Measurements from ENCODE around the gene LY86.
A peak's percentile ranks its signal among the peaks of the same experiment; 100 is the strongest.
"Not testable (repeated sequence)": the region's sequence is repeated elsewhere in the genome, so short reads cannot be mapped to it uniquely, and the experiment has no call there.

LY86 gene

DNA sequence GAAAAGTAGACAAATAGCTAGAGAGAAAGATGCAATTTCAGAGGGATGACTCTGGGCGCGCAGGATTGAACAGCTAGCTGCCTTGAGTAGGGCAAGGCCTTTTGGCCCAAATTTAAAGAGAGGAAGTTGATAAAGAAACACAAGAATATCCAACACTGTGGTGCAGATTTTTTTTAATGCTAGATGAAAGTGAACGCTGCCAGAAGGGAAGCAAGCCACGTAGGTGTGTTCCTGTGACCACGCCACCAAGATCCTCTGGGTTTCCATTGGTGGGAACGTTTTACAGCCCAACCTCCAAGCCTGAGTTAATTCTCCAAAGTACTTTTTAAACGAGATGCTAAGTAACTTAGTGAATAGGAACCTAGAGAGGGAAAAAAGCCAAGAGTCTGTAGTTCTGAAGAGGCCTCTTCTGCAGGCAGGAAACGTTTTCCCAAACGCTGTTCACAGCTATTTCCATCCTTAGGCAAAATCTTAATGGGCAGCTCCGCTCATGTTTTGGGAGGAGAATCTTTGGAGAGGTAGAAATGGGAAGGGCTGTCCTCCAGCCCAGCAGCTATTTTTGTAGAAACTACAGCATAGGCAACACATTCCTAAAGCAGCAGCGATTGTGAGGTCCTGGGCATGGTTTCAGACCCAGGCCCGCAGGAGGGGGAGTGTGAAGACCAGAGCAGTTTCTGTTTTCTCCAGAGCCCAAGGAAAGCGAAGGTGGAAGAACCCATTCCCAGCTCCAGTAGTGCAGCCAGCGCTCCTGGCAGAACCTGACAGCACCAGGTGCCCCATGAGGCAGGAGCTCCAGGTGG lies 8.2 kb downstream of the LY86 start:
- no peak for DNase-seq

DNA sequence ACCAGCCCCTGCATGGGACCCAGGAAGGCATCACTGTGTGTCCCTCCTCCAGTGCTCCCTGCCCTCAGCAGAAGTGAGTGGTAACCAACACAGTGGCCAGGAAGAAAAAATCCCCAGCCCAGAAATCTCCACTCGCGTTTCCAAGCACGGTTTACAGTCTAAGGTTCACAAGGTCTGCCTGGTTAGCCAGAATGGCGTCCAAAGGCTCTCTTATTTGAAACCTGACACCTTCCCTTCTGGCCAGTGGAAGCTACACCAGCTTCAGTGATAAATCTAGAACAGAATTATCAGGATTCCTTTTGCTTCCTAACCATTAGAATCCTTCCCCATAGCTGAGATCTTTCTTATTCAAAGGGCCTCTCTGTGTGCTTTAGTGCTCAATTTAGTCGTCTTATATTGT lies 9.2 kb downstream of the LY86 start:
- DNase-seq, result no peak

DNA sequence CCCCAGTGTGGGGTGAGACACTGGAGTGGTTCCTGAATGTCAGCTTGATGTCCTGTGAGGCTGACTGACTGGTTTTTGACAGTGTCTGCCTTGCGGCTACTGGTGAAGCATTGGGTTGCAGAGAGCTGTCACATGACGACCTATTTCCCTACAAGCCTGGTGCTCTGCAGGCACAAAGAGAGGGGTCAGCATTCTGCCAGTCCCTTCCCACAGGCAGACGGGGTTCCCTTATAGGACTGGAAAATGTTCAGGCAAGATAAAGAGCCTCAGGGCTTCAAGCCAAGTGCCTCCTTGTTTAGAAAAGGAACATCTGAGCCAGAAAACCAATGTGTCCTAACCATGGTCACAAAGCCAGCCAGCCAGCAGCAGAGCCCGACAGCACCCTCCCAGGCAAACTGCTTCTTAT lies 11.0 kb downstream of the LY86 start:
- DNase-seq, result no peak

DNA sequence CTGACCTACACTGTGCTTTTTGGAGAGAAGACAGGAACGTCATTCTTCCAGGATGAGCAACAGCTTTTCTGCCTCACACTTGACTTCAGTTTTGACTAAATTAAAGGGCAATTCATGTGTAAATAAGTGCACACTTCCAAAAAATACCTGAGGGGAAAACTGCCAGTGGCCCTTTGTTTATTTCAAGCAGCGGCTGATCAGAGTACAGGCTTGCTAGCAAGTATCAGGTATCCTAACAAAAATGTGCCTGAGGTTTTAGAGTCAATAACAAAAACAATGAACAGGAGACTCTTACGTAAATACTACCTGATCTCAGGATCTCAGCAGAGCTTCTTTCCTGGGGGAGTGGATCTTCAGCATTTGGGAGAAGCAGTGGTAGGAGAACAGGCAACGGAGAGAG lies 12.4 kb downstream of the LY86 start:
- DNase-seq, result no peak

DNA sequence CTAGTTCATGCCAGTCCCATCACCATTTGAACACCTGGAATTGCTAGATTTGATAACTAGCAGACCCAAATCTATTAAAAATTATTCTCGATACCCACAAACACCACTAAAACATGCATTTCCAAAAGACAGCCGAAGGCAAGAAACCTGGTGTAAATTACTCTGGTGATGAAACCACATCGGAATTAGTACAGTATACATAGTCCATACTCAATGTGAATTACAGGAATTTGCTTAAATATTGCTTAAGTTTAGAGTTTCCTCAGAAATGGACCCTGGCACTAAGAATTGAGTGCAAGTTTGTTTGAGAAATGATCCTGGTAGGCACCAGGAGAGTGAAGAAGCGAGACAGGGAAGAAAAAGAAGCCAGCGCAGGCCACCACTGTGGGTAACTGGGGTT lies 13.7 kb downstream of the LY86 start:
- DNase-seq, result no peak

DNA sequence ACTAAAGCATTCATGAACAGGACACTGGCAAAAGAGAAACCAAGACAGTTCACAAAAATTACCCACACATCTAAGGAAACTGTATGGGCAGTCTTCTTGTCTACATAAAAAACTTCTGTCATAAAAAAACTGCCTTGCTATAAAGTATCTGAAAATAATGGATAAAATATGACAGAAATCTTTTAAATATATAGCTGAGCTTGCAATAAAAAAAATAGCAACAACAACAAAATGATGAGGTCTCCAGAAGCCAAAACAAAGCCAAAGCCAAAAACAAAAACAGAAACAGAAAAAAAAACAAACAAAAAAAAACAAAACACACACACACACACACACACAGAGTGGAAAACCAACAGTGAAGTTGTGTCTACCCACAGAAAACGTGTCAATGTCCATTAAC lies 14.8 kb downstream of the LY86 start:
- DNase-seq, result no peak

DNA sequence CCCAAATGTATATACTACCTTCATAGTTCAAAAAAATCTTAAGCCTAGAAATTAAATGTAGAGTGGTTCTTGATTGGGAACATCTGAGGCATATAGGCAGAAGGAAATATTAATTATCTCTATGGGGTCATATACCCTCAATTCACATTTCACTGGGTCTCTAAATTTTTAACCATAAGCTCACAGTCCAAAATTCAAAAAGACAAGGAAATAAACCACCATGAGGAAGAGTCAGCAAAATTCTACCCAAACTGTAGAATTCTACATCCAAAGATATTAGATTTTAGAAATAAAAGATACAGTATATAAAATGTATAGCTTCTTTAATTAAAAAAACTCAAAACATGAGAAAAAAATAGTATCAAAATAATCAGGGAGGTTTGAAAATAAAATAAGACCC lies 15.5 kb downstream of the LY86 start:
- no peak for DNase-seq

DNA sequence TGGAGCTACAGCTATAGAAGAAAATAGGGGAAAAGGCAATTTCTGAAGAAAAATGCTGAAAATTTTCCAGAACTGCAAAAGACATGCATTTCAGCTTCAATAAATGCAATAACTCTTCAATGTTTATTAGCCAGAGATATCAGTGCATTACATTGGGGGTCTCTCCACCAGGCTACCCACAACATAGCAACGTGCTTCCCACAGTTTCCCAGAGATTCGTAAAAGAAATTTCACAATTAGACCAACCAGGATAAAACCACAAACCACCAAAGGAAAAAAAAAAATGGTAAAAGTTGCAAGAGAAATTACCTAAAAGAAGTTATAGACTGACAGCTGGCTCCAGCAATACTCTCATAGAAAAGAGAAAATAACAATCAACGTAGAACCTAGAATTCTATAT lies 16.0 kb downstream of the LY86 start:
- DNase-seq, result no peak

DNA sequence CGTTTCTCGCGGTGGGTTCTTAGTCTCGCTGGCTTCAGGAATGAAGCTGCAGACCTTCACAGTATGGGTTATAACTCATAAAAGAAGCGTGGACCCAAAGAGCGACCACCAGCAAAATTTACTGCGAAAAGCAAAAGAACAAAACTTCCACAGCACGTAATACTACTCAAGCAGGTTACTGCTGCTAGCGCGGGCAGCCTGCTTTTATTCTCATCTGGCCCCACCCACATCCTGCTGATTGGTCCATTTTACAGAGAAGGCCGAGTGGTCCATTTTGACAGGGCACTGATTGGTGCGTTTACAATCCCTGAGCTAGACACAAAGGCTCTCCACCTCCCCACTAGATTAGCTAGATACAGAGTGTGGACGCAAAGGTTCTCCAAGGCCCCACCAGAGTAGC lies 17.4 kb downstream of the LY86 start:
- no peak for DNase-seq

DNA sequence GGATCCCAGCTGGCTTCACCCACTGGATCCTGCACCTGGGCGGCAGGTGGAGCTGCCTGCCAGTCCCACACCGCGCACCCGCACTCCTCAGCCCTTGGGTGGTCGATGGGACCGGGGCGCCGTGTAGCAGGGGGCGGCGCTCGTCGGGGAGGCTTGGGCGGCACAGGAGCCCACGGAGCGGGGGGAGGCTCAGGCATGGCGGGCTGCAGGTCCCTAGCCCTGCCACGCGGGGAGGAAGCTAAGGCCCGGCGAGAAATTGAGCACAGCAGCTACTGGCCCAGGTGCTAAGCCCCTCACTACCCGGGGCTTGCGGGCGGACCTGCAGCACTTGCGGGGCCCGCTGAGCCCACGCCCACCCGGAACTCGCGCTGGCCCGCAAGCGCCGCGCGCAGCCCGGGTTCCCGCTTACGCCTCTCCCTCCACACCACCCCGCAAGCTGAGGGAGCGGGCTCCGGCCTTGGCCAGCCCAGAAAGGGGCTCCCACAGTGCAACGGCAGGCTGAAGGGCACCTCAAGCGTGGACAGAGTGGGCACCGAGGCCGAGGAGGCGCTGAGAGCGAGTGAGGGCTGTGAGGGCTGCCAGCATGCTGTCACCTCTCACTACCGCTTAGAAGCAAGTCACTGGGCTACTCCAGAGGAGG lies 18.0 kb downstream of the LY86 start:
- DNase-seq, result not testable (repeated sequence)

DNA sequence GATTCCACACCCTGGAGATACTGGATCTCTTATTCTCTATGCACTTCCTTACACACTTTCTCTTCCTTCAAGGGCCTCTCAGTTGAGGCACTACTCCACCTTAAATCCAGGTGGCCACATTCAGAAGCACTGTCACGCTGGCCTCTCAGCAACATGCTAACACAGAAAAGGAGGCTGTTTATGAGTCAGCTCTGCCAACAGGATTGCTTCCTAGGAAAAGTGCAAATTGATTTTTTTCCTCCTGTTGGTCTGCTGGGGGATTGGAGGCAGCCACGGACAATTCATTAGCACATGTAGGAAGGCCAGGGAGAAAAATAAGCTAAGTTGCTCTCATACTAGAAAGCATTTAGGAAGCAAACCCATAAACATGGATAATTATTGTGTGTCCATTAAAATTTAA lies 20.9 kb downstream of the LY86 start:
- DNase-seq, result no peak

DNA sequence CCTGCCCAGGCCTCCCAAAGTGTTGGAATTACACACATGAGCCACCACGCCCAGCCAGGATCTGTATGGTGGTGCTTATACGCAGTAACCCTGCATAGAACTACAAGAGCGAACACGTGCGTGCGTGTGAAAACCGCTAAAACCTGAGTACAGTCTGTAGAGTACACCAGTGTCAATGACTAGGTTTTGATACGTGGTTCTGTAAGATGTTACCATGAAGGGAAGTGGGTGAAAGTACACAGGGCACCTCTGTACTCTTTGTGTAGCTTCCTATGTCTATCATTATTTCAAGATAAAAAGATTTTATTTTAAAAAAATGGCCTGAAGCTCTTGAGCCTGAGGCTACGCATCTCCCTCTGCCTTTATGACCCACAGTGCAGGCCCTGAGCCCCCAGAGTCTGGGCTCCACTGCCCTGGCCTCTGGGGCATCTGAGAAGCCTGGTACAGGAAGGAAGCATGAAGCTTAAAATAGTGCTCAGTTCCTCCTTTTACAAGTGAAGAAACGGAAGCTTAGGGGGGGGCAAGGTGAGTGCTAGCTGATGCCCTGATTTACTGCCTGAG lies 21.6 kb downstream of the LY86 start:
- peak in 1 of 2 experiments; percentile 22 for DNase-seq

DNA sequence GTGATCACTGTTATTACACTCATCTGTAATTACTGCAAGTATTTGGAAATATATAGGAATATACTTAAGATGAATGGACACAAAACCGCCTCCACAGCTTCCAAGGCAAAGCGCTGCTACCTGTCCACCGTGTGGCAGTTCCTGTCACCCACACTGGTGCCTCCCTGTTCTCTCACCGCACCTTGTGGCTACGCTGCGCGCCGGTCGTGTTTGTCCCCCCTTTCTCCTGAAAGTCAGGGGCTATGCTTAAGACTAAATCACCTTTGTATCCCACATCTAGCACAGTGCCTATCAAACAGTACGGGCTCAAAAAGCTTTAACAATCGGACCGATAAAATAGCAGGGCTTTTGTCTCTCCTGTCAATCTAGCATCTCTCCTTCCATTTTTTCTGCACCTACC lies 23.0 kb downstream of the LY86 start:
- no peak for DNase-seq

DNA sequence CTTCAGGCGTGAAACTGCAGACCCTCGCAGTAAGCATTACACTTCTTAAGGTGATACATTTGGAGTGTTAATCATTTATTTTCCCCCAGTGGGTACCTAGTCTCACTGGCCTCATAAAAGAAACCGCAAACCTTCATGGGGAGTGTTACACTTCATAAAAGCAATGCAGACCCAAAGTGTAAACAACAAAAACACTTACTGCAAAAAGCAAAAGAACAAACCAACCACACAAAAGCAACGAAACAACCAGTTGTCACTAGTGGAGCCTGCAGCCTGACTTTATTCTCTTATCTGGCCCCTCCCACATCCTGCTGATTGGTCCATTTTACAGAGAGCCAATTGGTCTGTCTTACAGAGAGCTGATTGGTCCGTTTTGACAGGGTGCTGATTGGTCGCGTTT lies 23.8 kb downstream of the LY86 start:
- DNase-seq, result no peak

DNA sequence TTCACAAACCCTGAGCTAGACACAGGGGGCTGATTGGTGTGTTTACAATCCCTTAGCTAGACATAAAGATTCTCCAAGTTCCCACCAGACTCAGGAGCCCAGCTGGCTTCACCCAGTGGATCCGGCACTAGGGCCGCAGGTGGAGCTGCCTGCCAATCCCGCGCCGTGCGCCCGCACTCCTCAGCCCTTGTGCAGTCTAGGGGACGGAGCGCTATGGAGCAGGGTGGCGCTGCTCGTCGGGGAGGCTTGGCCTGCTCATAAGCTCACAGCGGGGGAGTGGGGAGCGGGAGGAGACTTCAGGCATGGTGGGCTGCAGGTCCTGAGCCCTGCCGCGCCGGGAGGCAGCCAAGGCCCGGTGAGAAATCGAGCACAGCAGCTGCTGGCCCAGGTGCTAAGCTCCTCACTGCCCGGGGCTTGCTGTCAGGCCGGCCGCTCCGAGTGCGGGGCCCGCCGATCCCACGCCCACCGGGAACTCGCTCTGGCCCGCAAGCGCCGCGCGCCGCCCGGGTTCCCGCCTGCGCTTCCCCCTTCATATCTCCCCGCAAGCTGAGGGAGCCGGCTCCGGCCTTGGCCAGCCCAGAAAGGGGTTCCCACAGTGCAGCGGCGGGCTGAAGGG lies 24.7 kb downstream of the LY86 start:
- DNase-seq, result not testable (repeated sequence)

DNA sequence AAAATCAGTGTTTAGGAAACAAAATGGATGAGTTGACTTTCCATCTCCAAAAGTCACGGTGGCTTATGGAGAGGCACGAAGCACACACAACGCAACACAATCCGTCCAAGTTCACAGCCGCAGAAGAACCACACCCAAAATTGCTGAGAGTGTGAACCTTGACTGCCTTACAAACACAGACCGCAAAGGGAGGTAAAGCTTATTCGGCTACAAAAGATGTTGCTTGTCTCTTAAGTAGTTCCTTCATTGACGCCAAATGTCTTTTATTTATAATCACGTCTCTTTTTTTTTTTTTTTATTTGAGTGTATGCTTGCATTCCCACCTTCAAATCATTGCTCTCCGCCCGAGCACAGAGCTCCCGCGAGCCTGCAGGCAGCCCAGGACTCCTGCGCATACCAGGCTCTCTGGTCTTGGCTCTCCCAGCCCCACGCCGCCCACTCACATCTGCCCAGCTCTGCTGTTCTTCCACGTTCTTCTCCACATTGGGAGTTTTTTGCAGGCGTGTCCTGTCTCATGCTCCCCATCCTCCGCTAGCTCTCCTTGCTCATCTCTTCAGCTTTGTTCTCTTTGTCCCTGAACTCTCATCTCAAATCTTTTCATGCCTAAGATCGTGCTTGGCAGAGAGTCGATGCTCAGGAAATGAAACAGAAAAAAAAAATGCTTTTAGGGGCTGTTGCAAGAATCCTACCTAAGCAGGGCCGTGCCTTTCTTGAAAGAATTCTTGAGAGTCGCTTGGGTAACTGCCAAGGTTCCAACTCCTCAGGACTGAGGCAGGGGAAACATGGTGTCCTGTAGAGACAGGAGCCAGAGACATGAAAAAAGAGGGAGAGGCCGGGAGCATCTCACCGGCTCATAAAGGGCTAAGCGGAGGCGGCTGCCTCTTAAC lies 25.8 kb downstream of the LY86 start:
- DNase-seq, result peak; percentile 20

DNA sequence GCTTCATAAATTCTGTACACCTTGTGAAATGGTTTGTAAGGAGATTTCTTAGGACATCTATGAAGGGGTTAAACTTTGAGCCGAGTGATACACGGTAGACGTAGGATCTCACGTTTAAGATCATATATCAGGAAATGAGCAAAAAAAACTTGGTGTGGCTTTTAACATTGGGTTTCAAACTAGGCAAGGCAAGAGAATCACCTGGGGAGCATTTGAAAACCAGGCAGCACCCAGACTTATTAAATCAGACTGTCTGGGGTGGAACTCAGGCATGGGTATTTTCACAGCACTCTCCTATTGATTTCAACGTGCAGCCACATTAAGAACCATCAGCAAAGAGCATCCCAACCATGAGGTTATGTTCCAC lies 26.4 kb downstream of the LY86 start:
- no peak for DNase-seq

DNA sequence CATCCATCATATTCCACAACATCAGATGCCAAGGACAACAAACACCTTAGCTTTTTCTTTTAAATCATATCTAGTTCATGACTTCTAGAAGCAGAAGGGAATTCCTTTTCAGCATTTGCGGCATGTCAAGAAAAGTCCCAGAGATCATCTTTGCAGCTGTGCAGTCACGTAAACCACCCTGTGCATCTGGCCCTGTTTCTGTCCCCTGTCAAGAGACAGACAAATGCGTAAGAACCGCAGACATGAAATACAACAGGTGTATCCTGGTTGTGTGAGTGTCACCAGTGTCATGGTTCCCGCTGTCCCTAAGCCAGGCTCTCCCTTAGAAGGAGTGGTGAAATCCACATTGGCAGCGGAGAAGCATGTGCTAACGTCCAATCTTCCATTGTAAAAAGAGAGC lies 28.1 kb downstream of the LY86 start:
- no peak for DNase-seq

DNA sequence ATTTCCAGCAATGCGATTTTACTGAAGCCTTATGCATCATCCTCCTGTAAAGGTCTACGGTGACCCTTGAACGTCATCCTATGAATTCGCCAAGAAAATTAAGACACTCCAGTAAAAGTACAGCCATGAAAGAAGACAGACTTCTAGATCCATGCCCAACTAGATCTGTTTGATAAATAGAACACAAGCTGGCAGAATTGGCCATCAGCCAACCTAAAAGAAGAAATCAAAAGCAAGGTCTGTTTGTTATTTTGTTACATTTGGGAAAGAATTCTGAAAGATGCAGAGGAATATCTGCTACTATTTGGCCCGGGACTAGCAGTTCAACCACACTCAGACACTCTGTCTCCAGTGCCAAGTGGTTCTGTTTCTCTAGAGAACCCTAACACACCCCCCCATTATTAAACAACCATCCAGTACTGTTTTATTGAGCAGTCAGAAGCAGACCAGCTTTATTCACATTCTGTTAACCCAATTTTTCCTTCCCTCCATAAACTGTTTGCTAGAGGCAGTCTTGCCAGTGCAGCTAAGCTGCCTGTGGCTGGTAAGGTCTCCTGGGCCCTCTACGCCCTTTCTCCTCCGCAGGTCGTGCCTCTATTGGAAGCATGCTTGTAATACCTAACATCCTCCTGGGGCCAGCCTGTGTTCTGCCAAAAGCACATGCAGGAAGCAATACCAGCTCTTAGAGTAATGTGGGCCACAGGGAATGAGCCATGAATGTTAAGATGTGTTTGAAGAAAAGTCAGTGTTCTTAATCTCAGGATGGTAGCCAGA lies 30.7 kb downstream of the LY86 start:
- no peak for DNase-seq

DNA sequence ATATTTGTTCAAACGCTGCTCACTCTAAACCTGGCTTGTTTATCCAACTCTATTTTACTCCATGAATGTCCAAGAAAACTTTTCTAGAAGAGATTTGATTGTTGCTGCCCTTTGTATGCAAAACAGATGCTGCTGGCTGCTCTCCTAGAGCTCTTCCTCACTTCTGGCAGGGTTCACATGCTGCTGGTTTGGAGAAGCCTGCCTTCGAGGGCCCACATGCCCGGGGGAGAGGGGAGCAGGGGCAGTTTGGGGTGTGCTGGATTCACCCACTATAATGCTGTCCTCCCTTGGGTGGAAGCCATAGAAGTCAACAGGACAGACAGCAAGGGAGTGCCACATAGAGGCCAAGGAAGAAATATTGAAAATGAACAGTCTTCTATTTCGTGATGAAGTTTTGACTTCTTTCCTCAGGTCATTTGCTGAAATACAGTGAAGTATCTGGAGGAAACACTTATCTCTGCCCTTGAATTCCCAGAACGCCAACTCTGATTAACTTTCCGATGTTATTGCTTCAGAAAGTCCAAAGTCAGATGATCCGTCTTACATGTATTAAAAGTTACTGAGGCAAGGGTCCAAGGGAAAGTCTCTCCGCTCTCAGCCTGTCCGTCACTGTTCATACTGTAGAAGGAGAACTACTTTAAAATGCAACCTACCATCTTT lies 32.4 kb downstream of the LY86 start:
- no peak for DNase-seq

DNA sequence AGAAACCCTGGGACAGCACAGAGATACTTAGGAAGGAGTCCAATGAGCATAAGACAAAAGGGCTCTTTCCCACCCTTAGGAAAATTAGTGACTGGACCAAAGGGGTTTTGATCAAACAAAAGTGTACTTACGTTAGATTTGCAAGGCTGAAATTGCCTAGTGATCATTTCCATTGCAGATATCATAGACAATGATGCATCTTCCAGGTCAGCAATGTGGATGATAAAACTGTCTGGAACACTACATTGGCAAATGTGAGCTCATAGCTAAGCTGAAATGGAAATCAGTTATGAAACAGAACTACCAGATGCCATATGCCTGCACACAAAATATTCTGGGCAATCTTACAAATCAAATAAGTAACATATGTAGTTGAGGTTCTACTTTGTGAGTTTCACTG lies 34.0 kb downstream of the LY86 start:
- no peak for DNase-seq

DNA sequence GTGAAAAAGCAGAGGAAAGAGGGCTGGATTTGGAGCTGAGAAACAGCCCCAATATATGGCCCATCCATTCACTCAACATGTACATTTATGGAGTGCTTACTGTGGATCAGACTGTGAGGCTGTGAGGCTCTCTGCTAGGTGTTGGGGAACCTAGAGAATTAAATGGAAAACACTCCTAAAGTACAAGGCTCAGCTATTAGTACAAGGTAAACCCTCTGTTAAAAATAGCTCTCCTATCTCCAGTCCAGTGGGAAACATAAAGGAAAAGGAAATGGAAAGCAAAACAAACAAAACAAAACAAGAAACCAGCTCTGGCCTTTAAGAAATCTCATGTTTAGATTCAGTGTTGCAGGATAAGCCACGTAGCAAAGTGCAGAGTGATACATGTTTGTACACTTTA lies 35.0 kb downstream of the LY86 start:
- DNase-seq, result no peak
